ENCODE measurements around the gene LCNL1.
A peak's percentile ranks its signal among the peaks of the same experiment; 100 is the strongest.

Gene LCNL1

DNA sequence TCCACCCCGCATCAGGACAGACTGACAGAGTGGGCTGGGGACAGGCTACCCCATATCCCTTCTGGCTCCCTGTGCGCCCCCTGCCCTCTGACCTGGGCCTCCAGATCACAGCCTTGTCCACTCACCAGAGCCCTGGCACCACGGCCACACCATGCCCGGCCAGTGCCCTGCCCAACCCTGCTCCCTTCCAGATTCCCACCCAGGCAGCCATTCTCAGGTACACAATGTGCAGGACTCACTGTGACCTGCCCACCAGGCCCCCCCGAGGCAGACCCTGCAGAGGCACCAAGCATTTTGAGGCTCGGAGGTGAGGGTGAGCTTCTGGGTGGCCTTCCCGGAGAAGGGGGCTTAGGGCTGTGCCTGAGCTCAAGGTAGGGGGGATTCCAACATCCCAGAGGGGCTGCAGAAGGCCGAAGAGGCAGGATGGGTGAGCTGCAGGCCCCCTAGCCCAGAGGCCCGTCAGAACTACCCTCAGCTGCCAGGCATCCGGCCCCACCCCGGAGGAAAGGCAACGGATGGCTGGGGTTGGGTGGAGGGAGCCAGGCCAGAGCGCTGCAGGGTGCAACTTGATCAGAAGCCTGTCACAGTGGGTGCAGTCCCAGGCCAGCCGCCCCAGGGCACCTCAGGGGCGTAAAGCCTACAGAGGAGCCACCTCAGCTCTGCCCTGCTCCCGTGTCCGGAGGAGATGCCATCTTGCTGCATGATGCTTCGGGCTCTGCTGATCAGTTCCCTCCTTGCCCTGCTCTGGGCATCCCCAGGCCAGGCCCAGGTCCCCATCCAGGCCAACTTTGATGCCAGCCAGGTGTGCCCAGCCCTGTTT, at the start of gene LCNL1:
Gene LCNL1 (plus strand): TSS at position 762 of the 820 bp plus-strand sequence. CDS start 594 bp downstream, outside the sequence.
- DNase-seq (ENCODE audit: low read depth in 2 of 3, low spot score in 1 of 3) = no peak

DNA sequence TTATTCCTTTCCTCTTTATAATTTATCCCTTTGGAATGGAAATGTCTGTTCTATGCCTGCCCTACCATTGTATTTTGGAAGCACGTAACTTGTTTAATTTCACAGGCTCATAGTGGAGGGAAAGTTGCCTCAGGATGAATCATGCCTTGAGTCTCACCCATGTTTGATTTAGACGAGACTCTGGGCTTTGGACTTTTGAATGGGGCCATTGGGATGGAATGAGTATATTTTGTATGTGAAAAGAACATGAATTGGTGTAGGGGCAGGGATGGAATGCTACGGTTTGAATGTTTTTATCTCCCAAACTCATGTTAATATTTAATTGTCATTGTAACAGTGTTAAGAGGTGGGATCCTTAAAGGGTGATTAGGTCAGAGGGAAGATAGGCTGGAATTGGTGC, 48.5 kb upstream of the LCNL1 start:
- no peak for DNase-seq (ENCODE audit: low read depth in 2 of 3, low spot score in 1 of 3)

DNA sequence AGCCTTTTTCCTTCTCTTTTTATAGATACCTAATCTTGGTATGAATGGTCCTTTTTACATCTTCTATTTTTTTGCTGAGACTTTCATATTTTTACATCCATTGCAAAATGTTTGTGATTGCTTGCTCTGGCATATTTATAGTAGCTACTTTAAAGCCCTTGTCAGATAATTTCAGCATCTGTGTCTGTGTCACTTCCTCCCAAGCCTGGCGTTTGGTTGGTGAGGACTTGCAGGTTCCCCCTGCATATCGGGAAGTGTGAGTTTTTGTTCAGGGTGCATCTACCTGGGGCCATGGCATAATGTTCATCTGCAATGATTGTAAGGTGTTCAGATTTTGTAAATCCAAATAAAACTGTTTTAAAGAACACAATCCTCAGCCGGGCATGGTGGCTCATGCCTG, 47.1 kb upstream of the LCNL1 start:
- no peak for DNase-seq (ENCODE audit: low read depth in 2 of 3, low spot score in 1 of 3)

DNA sequence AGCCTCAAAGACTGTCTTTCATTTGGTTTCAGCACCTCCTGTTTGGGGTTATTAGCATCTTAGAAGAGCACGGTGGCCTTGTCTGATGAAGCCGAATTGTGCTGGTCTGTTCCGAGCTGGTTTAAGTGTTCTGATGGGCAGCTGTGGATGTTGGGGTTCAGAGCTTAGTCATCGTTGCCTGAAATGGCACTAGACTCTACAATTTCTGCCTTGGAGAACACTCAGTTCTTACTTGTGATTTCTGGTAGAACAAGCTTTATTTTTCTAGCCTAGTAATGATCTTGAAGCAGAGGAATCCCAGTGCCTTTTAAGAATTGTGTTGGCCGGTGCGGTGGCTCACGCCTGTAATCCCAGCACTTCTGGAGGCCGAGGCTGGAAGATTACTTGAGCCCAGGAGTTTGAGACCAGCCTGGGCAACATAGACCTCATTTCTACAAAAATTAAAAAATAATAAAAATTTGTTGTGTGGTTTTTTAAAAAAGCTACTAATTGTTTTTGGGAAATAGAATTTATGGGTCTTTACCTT, 46.1 kb upstream of the LCNL1 start:
- DNase-seq (ENCODE audit: low read depth in 2 of 3, low spot score in 1 of 3) = no peak

DNA sequence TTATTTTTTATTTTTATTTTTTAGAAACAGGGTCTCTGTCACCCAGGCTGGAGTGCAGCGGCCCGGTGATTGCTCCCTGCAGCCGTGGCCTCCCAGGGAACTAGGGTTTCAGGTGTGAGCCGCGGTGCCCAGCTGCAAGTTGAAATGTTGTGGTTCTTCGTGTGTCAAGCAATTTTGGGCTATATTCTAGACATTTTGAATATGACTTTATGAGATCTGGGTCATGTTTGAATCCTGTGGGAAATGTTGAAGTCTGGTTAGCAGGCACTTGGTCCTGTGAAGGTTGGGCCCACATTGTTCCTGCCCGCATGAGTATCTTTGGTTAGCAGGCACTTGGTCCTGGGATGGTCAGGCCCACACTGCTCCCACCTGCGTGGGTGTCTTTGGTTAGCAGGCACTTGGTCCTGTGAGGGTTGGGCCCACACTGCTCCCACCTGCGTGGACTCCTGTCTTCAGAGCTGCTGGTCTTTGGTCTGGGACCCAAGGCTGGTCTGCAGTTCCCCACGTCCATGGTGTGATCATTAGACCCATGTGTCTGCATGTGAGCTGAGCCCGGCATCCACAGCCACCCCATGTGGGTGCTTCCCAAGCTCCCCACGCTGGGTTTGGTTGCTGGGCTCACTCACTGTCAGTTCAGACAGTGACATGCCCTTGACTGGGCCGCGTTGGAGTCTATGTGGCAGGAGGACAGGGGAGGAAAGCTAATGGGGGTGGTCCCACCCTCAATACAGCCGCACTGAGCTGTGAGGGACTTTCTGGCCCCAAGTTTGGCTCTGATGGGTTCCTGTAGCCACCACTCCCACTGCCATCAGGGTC, 45.4 kb upstream of the LCNL1 start:
- DNase-seq (ENCODE audit: low read depth in 2 of 3, low spot score in 1 of 3) = no peak

DNA sequence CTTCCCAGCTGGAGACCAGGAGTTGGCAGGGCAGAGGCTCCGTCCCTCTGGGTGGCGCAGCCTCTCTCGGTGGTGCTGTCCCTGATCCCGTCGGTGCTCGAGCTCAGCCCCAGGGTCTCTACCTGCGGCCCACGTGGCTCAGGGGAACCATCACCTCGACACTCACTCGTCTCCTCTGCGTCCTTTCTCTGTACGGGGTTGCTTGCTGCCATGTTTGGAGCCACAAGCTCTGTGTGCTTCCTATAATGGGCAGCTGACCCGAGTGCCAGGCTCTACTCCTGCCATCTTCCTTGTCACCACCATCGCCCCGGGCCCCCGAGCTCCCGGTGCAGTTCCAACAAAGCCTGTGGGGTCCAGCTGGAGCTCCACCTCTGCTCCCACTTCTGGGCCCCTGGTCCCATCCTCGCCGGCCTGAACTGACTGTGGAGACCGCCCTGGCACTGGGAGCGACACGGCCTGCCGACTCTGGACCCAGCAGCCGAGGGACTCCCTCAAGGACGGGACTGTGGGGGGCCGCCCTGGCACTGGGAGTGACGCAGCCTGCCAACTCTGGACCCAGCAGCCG, 43.3 kb upstream of the LCNL1 start:
- DNase-seq (ENCODE audit: low read depth in 2 of 3, low spot score in 1 of 3) = no peak

DNA sequence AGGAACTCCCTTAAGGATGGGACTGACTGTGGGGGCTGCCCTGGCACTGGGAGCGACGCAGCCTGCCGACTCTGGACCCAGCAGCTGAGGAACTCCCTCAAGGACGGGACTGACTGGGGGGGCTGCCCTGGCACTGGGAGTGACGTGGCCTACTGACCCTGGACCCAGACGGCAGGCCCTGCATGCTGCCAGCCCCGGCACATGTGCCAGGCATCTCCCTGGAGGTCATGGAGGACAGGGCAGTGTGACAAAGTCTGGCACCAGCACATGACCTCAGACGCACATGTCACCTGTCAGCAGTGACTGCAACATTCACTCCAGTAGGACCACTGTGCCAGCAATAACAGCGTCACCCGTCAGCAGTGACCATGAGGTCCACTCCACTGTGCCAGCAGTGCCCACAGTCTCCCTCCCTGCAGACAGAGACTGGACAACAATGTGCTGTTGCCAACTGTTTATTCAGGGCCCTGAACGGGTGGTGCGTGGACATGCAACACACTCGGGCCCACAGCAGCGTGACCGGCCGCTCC, 42.7 kb upstream of the LCNL1 start:
- no peak for DNase-seq (ENCODE audit: low read depth in 2 of 3, low spot score in 1 of 3)

DNA sequence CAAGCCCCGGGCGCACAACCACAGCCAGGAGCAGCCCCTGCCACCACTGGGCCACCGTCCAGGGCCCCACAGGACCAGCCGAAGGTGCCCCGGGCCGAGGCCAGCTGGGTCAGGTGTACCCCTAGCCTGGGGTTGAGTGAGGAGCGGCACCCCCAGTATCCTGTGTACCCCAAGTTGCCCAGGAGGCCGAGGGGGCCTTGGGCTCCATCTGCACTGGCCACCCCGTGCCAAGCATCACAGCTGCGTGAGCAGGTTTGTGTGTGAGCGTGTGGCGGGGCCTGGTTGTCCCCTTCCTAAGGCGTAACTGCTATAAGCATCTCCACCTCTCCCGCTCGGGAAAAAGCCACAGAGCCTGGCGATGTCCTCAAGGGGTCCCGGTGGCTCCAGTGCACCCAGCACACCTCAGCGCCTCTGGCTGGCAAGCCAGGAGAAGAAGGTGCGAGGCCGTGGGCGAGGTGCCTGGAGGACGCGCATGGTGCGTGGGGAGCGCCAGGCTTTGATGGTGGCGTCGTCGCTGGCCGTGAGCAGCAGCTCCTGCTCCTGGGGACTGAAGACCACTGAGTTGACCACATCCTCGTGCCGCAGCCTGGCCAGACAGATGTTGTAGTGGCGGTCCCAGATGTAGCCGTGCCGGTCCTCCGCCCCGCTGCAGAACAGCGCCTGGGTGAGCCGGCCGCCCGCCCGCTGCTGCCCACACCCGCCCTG, 42.1 kb upstream of the LCNL1 start:
- no peak for DNase-seq (ENCODE audit: low read depth in 2 of 3, low spot score in 1 of 3)

DNA sequence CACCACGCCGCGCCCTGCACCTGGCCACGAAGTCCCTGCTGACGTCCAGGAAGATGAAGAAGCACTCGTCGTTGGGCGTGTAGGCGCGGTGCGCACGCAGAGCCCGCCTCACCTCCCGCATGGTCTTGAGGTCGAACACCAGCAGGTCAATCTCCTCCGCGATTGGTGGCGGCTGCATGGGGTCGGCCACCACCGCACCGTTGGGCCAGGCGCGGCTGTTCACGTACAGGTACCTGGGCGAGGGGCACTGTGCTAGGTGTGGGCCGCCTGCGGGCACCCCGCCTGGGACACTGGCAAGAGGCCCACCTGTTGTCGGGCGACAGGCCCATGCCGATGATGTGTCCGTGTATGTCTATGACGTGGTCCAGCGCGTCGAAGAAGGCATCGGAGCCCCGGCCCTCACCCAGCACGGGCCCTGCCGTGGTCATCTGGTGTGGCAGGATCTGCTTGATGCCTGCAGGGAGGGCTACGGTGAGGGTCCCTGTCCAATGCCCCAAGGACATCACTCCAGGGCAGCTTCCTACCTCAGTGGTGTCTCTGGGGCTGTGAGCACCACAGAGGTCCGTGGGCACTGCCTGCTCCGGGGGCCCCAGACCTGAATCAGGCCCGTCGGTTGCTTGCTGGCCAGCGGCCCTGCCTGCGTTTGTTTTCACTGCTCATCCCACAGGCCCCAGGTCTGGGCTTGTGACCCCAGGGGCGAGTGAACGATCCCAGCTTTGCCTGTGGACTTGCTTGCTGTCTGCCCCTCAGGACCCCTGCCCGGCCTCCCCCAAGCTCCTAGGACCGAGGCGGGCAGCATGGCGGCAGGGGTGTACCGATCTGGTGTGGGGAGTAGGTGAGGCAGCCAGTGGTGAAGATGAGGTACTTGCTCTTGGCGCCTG, 41.3 kb upstream of the LCNL1 start:
- DNase-seq (ENCODE audit: low read depth in 2 of 3, low spot score in 1 of 3) = no peak

DNA sequence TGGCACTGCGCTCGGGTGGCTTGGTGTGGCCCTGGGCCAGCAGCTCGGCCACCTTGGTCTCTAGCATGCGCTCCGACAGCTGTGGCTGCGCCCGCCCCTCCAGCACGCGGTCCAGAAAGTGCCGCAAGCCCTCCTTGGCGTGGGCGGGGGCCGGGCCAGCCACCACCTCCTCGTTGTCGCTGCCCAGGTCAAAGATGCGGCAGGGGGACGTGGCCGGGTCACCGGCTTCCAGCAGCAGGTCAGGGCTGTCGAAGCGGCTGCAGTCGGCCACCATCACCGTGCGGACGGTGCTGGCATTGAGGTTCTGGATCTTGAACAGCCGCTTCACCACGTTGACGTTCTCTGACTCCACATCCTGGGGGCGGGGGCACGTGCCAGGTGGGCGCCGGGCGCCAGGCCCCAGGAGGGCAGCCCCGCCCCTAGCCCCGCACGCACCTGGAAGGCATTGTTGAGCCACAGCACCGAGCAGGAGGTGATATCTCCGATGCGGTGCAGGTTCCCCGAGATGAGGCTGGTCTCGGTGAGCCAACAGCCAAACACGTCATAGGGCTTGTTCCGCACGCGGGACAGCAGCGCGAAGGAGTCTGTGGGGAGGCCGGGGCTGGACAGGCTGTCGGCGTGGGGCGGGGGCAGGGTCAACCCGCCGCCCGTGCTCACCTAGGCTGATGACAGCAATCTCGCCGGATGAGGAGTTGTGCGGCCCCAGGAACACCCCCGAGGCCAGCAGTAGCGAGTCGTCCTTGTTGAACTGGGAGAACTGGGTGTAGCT, 40.5 kb upstream of the LCNL1 start:
- DNase-seq (ENCODE audit: low read depth in 2 of 3, low spot score in 1 of 3) = no peak

DNA sequence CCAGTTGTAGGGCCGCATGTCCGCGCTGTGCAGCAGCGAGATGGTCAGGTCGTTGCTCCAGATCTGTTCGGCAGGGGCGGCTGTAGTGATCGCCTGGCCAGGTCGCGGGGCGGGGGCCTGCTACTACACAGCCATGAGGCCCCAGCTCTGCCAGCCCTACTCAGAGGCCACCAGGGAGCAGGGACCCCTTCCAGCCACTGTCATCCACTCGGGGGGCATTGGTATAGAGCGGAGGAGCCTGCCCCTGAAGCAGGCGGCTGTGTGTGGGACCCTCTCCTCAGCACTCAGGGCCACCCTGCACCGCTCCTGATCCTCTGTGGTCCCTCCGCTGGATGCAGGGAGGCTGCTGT, 39.9 kb upstream of the LCNL1 start:
- no peak for DNase-seq (ENCODE audit: low read depth in 2 of 3, low spot score in 1 of 3)

DNA sequence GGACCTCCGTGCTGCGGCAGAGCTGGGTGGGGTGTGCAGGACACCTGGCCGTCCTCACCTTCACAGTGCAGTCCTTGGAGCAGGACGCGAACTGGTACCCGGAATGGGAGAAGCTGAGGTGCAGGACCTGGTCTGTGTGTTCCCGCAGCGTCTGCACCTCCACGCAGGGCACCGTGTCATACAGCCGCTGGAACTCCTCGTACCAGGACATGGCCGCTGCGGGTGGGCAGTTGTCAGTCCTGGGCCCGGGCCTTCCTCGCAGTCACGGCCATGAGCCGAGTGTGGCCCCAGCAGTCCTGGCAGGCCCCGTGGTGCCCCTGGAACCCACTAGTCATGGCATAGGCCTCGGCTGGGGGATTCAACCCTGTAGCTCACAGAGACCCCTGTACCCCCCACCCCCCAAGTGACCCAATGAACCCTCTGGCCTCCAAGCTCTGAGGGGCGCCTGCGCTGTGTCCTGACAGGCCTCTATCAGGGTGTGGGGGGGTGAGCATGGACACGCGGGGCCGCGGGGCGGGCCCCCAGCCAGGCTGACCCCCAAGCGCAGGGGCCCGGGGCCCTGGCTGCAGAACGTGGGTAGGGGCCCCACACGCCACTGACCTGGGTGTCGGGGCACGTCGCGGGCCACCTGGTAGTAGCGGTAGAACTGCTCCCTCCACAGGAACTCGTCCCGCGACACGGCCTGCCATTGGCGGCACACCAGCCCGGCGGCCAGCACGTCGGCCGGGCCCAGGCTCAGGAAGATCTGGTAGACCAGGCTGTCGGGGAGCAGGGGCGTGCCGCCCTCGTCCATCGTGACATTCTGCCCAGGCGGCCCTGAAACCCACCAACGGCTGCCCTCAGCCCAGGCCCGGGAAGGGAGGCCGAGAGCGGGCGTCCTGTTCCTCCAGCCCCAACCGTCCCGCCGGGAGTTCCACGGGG, 39.2 kb upstream of the LCNL1 start:
- peak in 1 of 3 donors; percentile 30 for DNase-seq (ENCODE audit: low read depth in 2 of 3, low spot score in 1 of 3)

DNA sequence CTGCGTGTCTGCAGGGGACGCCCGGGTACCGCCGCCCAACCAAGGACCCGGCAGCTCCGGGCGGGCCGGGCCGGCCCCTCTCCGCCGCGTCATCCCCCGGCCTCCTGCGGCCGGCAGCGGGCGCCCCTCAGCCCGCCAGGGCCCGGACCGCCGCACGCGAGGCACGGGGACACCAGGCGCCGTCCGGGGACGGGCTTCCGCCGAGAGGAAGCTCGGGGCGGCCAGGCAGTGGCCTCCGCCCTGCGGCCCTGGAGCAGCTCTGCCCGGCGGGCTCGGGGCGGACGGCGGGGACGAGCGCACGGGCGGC, 38.6 kb upstream of the LCNL1 start:
- peak in 1 of 3 donors; percentile 20 for DNase-seq (ENCODE audit: low read depth in 2 of 3, low spot score in 1 of 3)

DNA sequence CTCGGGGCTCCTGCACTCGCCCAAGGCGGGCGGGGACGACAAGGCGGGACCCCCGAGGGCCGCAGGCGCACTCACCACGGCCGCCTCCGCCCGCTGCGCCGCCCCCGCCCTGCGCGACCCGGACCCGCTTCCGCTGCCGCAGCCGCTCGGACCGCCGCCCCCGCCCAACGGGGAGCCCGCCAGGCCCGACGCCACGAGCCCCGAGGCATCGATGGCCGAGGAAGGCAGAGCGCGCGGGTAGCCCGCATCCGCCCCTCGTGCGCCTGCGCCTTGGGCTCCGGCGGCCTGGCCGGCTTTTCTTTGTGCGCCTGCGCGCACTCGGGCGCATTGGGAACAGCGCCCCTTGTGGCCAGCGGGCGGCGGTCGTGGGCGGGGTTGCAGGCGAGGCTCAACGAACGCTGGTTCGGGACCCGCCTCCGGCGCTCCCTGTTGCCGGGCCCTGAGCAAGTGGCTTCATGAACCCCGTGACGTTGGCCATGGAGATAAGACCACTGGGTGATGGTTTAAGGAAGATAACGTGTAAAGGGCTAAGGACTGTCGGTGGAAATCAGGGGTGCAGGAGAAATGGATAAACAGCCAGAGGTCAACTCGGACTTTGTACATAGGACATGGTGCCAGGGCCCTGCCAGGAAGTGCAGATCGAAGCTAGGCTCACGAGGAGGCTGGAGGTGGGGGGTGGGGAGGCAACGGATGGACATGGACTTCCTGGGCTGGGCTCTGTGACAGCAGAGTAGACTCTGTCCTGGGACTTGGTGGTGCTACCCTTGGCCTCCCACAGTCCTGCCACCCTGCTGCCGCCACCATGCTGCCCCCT, 38.1 kb upstream of the LCNL1 start, which contains the start of the genes C8G and FBXW5:
Gene C8G (plus strand): TSS at position 725 of the 814 bp plus-strand sequence. CDS start 78 bp downstream, at position 803.
Gene FBXW5 (minus strand): TSS at position 220 of the 814 bp plus-strand sequence. CDS start 655 bp downstream, outside the sequence.
- peak; percentile 90 to 94 (median 93) for DNase-seq (ENCODE audit: low read depth in 2 of 3, low spot score in 1 of 3)

DNA sequence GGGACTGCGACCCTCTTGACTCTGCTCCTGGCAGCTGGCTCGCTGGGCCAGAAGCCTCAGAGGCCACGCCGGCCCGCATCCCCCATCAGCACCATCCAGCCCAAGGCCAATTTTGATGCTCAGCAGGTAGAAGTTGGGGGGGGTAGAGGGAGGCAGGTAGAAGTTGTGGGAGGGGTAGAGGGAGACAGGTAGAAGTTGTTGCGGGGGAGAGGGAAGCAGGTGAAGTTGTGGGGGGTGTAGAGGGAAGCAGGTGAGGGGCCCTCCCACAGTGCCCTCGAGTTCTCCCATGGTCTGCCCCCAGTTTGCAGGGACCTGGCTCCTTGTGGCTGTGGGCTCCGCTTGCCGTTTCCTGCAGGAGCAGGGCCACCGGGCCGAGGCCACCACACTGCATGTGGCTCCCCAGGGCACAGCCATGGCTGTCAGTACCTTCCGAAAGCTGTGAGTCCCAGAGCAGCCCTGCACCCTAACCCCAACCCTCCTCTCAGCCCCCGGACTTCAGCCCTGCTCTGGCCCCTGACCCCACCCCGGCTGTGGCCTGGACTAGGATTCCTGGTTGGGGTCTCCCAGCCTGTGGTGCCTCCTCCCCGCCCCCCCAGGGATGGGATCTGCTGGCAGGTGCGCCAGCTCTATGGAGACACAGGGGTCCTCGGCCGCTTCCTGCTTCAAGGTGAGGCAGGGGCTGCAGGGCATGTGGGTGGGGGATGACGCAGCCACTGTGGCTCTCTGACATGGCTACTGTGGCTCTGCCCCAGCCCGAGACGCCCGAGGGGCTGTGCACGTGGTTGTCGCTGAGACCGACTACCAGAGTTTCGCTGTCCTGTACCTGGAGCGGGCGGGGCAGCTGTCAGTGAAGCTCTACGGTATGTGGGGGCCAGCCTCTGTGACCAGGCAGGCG, 37.2 kb upstream of the LCNL1 start:
- DNase-seq (ENCODE audit: low read depth in 2 of 3, low spot score in 1 of 3) = no peak

Data from stimulated activated CD4-positive, alpha-beta T cell treated with anti-CD3 and anti-CD28 coated beads, Interleukin-12 subunit alpha, Interleukin-12 subunit beta, amount 100 ng/mL, for 48 hours (primary cell).